GM18861 (cell line): ENCODE measurements around the gene CTNNA3.

Experiments
- ATAC-seq: cut with Tn5 transposase; IDR thresholded peaks from one replicate; pipeline ENCODE4 v1.9.1; 2021; ENCODE audit not compliant: unreplicated experiment

CTNNA3 gene

GRCh38 chr10:66782776-66783175 is 913.2 kb downstream of the CTNNA3 start:
- ATAC-seq: no peak

- ATAC-seq: no peak
Measured at GRCh38 chr10:66782144-66782543, 913.9 kb downstream of the CTNNA3 start.

- ATAC-seq: no peak
Measured at GRCh38 chr10:66780796-66781195, 915.2 kb downstream of the CTNNA3 start.

GRCh38 chr10:66778351-66778750 is 917.6 kb downstream of the CTNNA3 start:
- no peak for ATAC-seq

- ATAC-seq: no peak
Measured at GRCh38 chr10:66777665-66778064, 918.3 kb downstream of the CTNNA3 start.

- no peak for ATAC-seq
Measured at GRCh38 chr10:66773472-66773817, 922.5 kb downstream of the CTNNA3 start.

GRCh38 chr10:66772548-66773471 is 923.2 kb downstream of the CTNNA3 start:
- ATAC-seq: no peak

- ATAC-seq: no peak
Measured at GRCh38 chr10:66767707-66768106, 928.3 kb downstream of the CTNNA3 start.

- ATAC-seq: no peak
Measured at GRCh38 chr10:66762218-66762729, 933.7 kb downstream of the CTNNA3 start.

- ATAC-seq: no peak
Measured at GRCh38 chr10:66760941-66761340, 935.1 kb downstream of the CTNNA3 start.

- no peak for ATAC-seq
Measured at GRCh38 chr10:66755474-66755873, 940.5 kb downstream of the CTNNA3 start.

- no peak for ATAC-seq
Measured at GRCh38 chr10:66752714-66753113, 943.3 kb downstream of the CTNNA3 start.

- no peak for ATAC-seq
Measured at GRCh38 chr10:66748217-66748616, 947.8 kb downstream of the CTNNA3 start.

GRCh38 chr10:66747451-66747850 is 948.5 kb downstream of the CTNNA3 start:
- no peak for ATAC-seq

- no peak for ATAC-seq
Measured at GRCh38 chr10:66746711-66747110, 949.3 kb downstream of the CTNNA3 start.

- no peak for ATAC-seq
Measured at GRCh38 chr10:66746246-66746645, 949.7 kb downstream of the CTNNA3 start.

- no peak for ATAC-seq
Measured at GRCh38 chr10:66744915-66745314, 951.1 kb downstream of the CTNNA3 start.

GRCh38 chr10:66737241-66737640 is 958.8 kb downstream of the CTNNA3 start:
- no peak for ATAC-seq

GRCh38 chr10:66723608-66724400 is 972.2 kb downstream of the CTNNA3 start:
- no peak for ATAC-seq

- ATAC-seq: no peak
Measured at GRCh38 chr10:66719483-66719882, 976.5 kb downstream of the CTNNA3 start.

GRCh38 chr10:66717231-66717981 is 978.6 kb downstream of the CTNNA3 start:
- ATAC-seq: no peak
